ENCODE measurements around the gene GPR21. TPM values are rescaled to one million over a fixed set of nuclear protein-coding genes. Genes with fewer than 3 reads are reported as not detected.

The GPR21 gene
- total and polyA plus RNA-seq, 4 experiments from 2014 or later = 1.0 to 2.3 TPM; not detected in 2

DNA sequence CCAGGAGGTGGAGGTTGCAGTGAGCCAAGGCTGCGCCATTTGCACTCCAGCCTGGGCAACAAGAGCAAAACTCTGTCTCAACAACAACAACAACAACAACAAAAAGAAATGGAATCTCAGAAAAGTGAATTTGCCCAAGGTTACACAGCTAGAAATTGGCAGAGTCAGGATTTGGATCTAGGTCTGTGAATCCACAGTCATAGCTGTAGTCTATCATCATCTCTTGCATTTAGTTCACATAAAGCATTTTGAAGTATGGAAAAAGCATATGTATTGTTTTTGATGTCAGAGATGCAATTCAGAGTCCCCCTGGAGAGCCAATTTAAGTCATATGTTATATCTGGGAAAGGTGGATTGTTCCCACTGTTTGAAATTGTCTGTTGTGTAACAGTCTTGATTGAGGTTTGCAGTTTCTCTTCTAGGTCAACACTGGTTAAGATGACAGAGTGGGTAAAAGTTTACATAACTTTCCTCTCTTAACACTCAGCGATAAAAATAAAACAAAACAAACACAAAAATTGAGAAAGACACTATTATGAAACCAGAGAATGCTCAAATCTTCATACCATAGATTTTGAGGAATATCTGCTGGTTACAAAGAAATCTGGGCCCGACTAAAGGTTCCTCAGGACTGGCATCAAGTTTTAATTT lies 21.5 kb upstream of the GPR21 start:
- intact Hi-C loops (cut with micrococcal nuclease) = no loop called here
- H3K4me1 ChIP-seq (ENCODE audit: insufficient read depth, low read length) = no peaks in the 10 kb centered on the region
- no peak overlapping the region for H3K27ac ChIP-seq (ENCODE audit: low read depth, low read length)
- Mint-ChIP-seq H3K4me1 (peaks cover 0 to 2% (median 0%) of the 10 kb centered on the region in 4 donors), H3K9me3 (peaks cover 0 to 7% (median 0%) of the 10 kb centered on the region in 8 donors), H3K27me3 (no peaks in the 10 kb centered on the region), H3K27ac (peak overlapping the region in 1 of 7 donors; percentile 64), H3K4me3 (no peak overlapping the region), H3K36me3 (peaks cover 54 to 62% of the 10 kb centered on the region in 2 donors)
- ChIA-PET CTCF (ENCODE audit: partially characterized antibody) (interaction anchor here (1.1 kb wide), 1 partner anchor 338 kb away, joined by 4 read pairs; no protein-coding TSS in a partner anchor), POLR2A (ENCODE audit: partially characterized antibody) (no interaction called here)
- no peak for DNase-seq
- no peaks in the 10 kb centered on the region for H3K9me3 ChIP-seq (ENCODE audit: control insufficient read depth in 1 of 2, low read length in 2 of 2)
- H3K27me3 ChIP-seq (ENCODE audit: insufficient read depth, low read length) = no peaks in the 10 kb centered on the region
- peaks cover 5% of the 10 kb centered on the region for H3K36me3 ChIP-seq (ENCODE audit: insufficient read depth, low read length)
- no peak overlapping the region for H3K4me3 ChIP-seq (ENCODE audit: low read length in 2 of 2)

GRCh38 chr9:123016631-123017030 lies 16.8 kb upstream of the GPR21 start:
- Mint-ChIP-seq H3K27me3 (no peaks in the 10 kb centered on the region), H3K27ac (no peak overlapping the region), H3K4me1 (no peaks in the 10 kb centered on the region), H3K4me3 (no peak overlapping the region), H3K36me3 (peaks cover 55 to 69% of the 10 kb centered on the region in 2 donors), H3K9me3 (peaks cover 0 to 7% (median 0%) of the 10 kb centered on the region in 8 donors)
- Histone ChIP-seq H3K4me1 (ENCODE audit: insufficient read depth, low read length) (no peaks in the 10 kb centered on the region), H3K4me3 (ENCODE audit: low read length in 2 of 2) (no peak overlapping the region), H3K9me3 (ENCODE audit: control insufficient read depth in 1 of 2, low read length in 2 of 2) (no peaks in the 10 kb centered on the region), H3K27ac (ENCODE audit: low read depth, low read length) (no peak overlapping the region), H3K36me3 (ENCODE audit: insufficient read depth, low read length) (peaks cover 8% of the 10 kb centered on the region), H3K27me3 (ENCODE audit: insufficient read depth, low read length) (no peaks in the 10 kb centered on the region)
- CTCF ChIA-PET (ENCODE audit: partially characterized antibody) = no interaction called here
- no peak for DNase-seq
- POLR2A ChIA-PET (ENCODE audit: partially characterized antibody) = no interaction called here
- intact Hi-C loops (cut with micrococcal nuclease) = no loop called here

DNA sequence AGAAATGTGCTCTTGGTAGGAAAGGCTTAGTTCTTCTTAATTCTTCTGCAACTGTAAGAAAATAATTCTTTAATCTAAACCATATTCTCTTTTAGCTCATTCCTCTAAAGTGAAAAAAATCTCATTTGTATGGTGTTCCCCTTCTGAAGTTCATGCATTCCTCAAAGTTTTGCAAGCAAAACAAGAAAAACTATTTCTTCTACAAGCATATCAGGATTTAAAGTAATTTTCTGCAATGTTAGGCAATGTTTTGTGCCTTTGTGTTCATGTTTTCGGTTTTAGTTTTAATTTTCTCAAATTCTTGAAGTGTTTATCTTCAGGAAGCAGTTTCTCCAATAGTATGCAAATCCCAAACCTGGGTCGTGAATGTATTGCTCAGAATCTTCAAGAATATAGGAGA lies 12.7 kb upstream of the GPR21 start:
- H3K27me3 Mint-ChIP-seq = no peaks in the 10 kb centered on the region
- Histone ChIP-seq H3K27ac (ENCODE audit: low read depth, low read length) (no peak overlapping the region), H3K36me3 (ENCODE audit: insufficient read depth, low read length) (peaks cover 5% of the 10 kb centered on the region), H3K27me3 (ENCODE audit: insufficient read depth, low read length) (no peaks in the 10 kb centered on the region), H3K4me3 (ENCODE audit: low read length in 2 of 2) (no peak overlapping the region), H3K9me3 (ENCODE audit: control insufficient read depth in 1 of 2, low read length in 2 of 2) (no peaks in the 10 kb centered on the region), H3K4me1 (ENCODE audit: insufficient read depth, low read length) (no peaks in the 10 kb centered on the region)
- no peak overlapping the region for H3K4me3 Mint-ChIP-seq
- H3K4me1 Mint-ChIP-seq = peaks cover 0 to 2% (median 0%) of the 10 kb centered on the region in 4 donors
- intact Hi-C loops (cut with micrococcal nuclease) = no loop called here
- ChIA-PET CTCF (ENCODE audit: partially characterized antibody) (interaction anchor here (1.5 kb wide), 1 partner anchor 328 kb away, joined by 5 read pairs; no protein-coding TSS in a partner anchor), POLR2A (ENCODE audit: partially characterized antibody) (no interaction called here)
- H3K9me3 Mint-ChIP-seq = no peaks in the 10 kb centered on the region
- DNase-seq = no peak
- peaks cover 35 to 52% of the 10 kb centered on the region in 2 donors for H3K36me3 Mint-ChIP-seq
- no peak overlapping the region for H3K27ac Mint-ChIP-seq

DNA sequence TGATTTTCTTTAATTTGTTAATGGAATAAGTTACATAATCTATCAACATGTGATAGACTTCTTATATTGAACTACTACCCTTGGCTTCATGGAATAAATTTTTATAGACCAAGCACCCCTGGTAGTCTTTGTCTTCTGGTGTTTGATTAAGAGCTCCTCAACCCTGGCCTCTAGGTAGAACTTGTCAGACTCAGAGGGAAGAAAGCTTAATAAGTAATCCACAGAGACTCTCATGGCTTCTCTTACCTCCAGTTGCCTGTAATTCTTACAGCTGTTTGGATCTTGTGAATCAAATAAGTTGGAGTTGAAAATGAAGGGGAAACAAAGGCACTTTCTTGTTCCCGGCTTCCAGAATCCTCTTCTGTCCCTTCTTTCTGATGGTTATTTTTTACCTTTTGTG lies 7.0 kb upstream of the GPR21 start:
- Mint-ChIP-seq H3K9me3 (no peaks in the 10 kb centered on the region), H3K4me3 (no peak overlapping the region), H3K4me1 (peaks cover 0 to 5% (median 0%) of the 10 kb centered on the region in 4 donors), H3K27me3 (no peaks in the 10 kb centered on the region), H3K36me3 (peaks cover 38 to 40% of the 10 kb centered on the region in 2 donors), H3K27ac (no peak overlapping the region)
- ChIA-PET POLR2A (ENCODE audit: partially characterized antibody) (no interaction called here), CTCF (ENCODE audit: partially characterized antibody) (interaction anchor here (0.6 to 1.0 kb wide), 3 partner anchors 25 to 322 kb away, joined by 3 read pairs; no protein-coding TSS in a partner anchor)
- intact Hi-C loops (cut with micrococcal nuclease) = loop anchor here (5.0 kb wide), 1 partner anchor 326 kb away; no protein-coding TSS in a partner anchor
- Histone ChIP-seq H3K36me3 (ENCODE audit: insufficient read depth, low read length) (no peaks in the 10 kb centered on the region), H3K27me3 (ENCODE audit: insufficient read depth, low read length) (no peaks in the 10 kb centered on the region), H3K9me3 (ENCODE audit: control insufficient read depth in 1 of 2, low read length in 2 of 2) (no peaks in the 10 kb centered on the region), H3K27ac (ENCODE audit: low read depth, low read length) (no peak overlapping the region), H3K4me3 (ENCODE audit: low read length in 2 of 2) (no peak overlapping the region), H3K4me1 (ENCODE audit: insufficient read depth, low read length) (no peaks in the 10 kb centered on the region)
- DNase-seq = no peak

- peak overlapping the region in 1 of 7 donors; percentile 25 for H3K27ac Mint-ChIP-seq
- no peaks in the 10 kb centered on the region for H3K9me3 ChIP-seq (ENCODE audit: control insufficient read depth in 1 of 2, low read length in 2 of 2)
- H3K4me1 Mint-ChIP-seq = peaks cover 0 to 5% (median 0%) of the 10 kb centered on the region in 4 donors
- H3K4me3 ChIP-seq (ENCODE audit: low read length in 2 of 2) = no peak overlapping the region
- CTCF ChIA-PET (ENCODE audit: partially characterized antibody) = no interaction called here
- no peaks in the 10 kb centered on the region for H3K4me1 ChIP-seq (ENCODE audit: insufficient read depth, low read length)
- POLR2A ChIA-PET (ENCODE audit: partially characterized antibody) = no interaction called here
- no peak overlapping the region for H3K27ac ChIP-seq (ENCODE audit: low read depth, low read length)
- no peaks in the 10 kb centered on the region for H3K27me3 ChIP-seq (ENCODE audit: insufficient read depth, low read length)
- no peak for DNase-seq
- H3K27me3 Mint-ChIP-seq = no peaks in the 10 kb centered on the region
- no peaks in the 10 kb centered on the region for H3K36me3 ChIP-seq (ENCODE audit: insufficient read depth, low read length)
- no peaks in the 10 kb centered on the region for H3K9me3 Mint-ChIP-seq
- intact Hi-C loops (cut with micrococcal nuclease) = loop anchor here (5.0 kb wide), 1 partner anchor 325 kb away; no protein-coding TSS in a partner anchor
- no peak overlapping the region for H3K4me3 Mint-ChIP-seq
- peaks cover 36 to 37% of the 10 kb centered on the region in 2 donors for H3K36me3 Mint-ChIP-seq
Observed at GRCh38 chr9:123027517-123027916, 6.0 kb upstream of the GPR21 start.

DNA sequence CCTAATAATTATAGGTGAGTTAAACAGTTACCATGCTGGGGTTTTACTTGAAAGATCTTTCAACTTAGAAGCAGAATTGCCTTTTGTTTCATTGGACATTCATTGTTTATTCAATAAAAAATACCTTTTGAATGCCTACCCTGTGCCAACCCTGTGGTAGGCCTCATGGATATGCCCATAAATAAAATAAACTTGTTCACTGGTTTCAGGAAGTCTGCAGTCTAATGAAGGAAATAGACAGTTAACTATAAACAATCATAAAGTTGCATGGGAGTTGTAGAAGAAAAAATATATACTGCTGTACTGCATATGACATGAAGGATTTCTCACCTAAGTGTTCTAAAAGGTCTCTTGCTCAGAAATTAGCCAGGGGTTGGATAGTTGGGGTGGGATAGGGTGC lies 5.3 kb upstream of the GPR21 start:
- Histone ChIP-seq H3K27me3 (ENCODE audit: insufficient read depth, low read length) (no peaks in the 10 kb centered on the region), H3K4me3 (ENCODE audit: low read length in 2 of 2) (no peak overlapping the region), H3K27ac (ENCODE audit: low read depth, low read length) (no peak overlapping the region), H3K4me1 (ENCODE audit: insufficient read depth, low read length) (no peaks in the 10 kb centered on the region), H3K36me3 (ENCODE audit: insufficient read depth, low read length) (no peaks in the 10 kb centered on the region), H3K9me3 (ENCODE audit: control insufficient read depth in 1 of 2, low read length in 2 of 2) (no peaks in the 10 kb centered on the region)
- intact Hi-C loops (cut with micrococcal nuclease) = loop anchor here (5.0 kb wide), 1 partner anchor 324 kb away; no protein-coding TSS in a partner anchor
- Mint-ChIP-seq H3K27me3 (no peaks in the 10 kb centered on the region), H3K36me3 (peaks cover 32 to 35% of the 10 kb centered on the region in 2 donors), H3K9me3 (no peaks in the 10 kb centered on the region), H3K4me1 (peaks cover 0 to 5% (median 0%) of the 10 kb centered on the region in 4 donors), H3K4me3 (no peak overlapping the region), H3K27ac (peak overlapping the region in 2 of 7 donors; percentile 26 to 67)
- CTCF ChIA-PET (ENCODE audit: partially characterized antibody) = no interaction called here
- POLR2A ChIA-PET (ENCODE audit: partially characterized antibody) = no interaction called here
- no peak for DNase-seq

DNA sequence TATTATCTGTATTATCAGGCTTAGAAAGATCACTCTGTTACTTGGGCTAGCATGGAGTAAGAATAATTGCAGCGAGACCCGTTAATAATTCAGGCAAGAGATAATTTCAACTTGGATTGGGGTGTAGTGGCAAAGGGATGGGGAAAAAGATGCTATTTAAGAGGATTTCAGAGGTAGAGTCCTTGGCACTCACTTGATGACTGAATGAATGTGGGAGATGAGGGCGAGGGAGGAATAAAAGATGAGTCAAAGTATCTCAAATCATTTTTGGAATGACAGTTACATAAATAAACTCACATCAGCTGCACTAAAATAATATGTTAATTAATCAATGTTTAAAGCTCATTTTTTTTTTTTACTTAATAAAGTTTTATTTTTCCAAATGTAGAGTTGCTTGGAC lies 4.5 kb upstream of the GPR21 start:
- Histone ChIP-seq H3K4me3 (ENCODE audit: low read length in 2 of 2) (no peak overlapping the region), H3K36me3 (ENCODE audit: insufficient read depth, low read length) (no peaks in the 10 kb centered on the region), H3K27me3 (ENCODE audit: insufficient read depth, low read length) (no peaks in the 10 kb centered on the region), H3K9me3 (ENCODE audit: control insufficient read depth in 1 of 2, low read length in 2 of 2) (no peaks in the 10 kb centered on the region), H3K27ac (ENCODE audit: low read depth, low read length) (no peak overlapping the region), H3K4me1 (ENCODE audit: insufficient read depth, low read length) (no peaks in the 10 kb centered on the region)
- ChIA-PET CTCF (ENCODE audit: partially characterized antibody) (no interaction called here), POLR2A (ENCODE audit: partially characterized antibody) (no interaction called here)
- intact Hi-C loops (cut with micrococcal nuclease) = loop anchor here (5.0 kb wide), 1 partner anchor 323 kb away; no protein-coding TSS in a partner anchor
- H3K27me3 Mint-ChIP-seq = no peaks in the 10 kb centered on the region
- H3K36me3 Mint-ChIP-seq = peaks cover 32 to 36% of the 10 kb centered on the region in 2 donors
- H3K9me3 Mint-ChIP-seq = no peaks in the 10 kb centered on the region
- no peak overlapping the region for H3K27ac Mint-ChIP-seq
- H3K4me3 Mint-ChIP-seq = no peak overlapping the region
- DNase-seq = no peak
- H3K4me1 Mint-ChIP-seq = peaks cover 0 to 5% (median 0%) of the 10 kb centered on the region in 4 donors

All from CD4-positive, alpha-beta memory T cell (primary cell).